HG03575 (cell line): Measurements from ENCODE around the gene CREB3.

Experiments
- ATAC-seq: cut with Tn5 transposase; IDR thresholded peaks from one replicate; pipeline ENCODE4 v1.9.1; 2021; ENCODE audit not compliant: unreplicated experiment, insufficient number of reproducible peaks, low FRiP score; ENCODE audit errors: extremely low read depth

The CREB3 gene, protein sequence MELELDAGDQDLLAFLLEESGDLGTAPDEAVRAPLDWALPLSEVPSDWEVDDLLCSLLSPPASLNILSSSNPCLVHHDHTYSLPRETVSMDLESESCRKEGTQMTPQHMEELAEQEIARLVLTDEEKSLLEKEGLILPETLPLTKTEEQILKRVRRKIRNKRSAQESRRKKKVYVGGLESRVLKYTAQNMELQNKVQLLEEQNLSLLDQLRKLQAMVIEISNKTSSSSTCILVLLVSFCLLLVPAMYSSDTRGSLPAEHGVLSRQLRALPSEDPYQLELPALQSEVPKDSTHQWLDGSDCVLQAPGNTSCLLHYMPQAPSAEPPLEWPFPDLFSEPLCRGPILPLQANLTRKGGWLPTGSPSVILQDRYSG

DNA sequence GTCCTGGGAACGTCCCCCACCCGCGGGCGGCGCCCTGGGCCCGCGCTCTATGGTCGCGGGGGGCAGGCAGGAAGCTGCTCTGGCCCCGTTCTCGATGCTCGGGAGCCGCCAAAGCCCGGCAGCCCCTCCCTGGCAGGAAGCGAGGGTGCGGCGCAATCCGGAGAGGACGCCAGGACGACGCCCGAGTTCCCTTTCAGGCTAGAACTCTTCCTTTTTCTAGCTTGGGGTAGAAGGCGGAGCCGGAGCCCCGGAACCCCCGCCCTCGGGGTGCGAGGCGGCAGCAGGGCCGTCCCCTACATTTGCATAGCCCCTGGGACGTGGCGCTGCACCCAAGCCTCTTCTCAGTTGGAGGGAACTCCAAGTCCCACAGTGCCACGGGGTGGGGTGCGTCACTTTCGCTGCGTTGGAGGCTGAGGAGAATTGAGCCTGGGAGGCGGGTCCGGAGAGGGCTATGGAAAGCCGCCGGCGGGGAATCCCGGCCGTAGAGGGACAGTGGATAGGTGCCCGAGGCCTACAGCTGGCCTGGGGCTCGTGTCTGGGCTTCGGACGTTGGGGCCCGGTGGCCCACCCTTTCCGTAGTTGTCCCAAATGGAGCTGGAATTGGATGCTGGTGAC is at the start of gene CREB3, which contains the start of gene TLN1:
Gene CREB3 (plus strand): TSS at position 482 of the 615 bp plus-strand sequence. CDS start 107 bp downstream, at position 589.
Gene TLN1 (minus strand): TSS at position 11 of the 615 bp plus-strand sequence. CDS start 6,501 bp downstream, outside the sequence.
- ATAC-seq: peak; percentile 55

DNA sequence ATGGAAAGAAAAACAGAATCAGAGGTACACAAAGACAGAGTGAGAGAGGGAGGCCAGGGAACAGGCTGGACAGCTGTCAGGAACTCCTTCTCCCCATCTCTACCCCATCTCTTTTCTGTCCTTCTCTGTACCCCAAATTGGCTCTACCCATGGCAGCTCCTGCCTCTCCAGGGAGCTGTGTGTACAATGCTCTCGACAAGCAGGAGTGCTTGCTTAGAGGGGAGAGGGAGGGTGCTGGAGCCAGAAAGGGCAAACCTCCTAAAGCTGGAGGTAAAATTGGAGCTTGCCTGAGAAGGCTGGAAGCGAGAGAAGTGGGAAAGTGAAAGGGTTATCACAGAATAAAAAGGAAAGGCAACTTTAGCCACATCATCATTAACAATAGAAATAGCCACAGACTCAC is 49.1 kb upstream of the CREB3 start:
- ATAC-seq: no peak

DNA sequence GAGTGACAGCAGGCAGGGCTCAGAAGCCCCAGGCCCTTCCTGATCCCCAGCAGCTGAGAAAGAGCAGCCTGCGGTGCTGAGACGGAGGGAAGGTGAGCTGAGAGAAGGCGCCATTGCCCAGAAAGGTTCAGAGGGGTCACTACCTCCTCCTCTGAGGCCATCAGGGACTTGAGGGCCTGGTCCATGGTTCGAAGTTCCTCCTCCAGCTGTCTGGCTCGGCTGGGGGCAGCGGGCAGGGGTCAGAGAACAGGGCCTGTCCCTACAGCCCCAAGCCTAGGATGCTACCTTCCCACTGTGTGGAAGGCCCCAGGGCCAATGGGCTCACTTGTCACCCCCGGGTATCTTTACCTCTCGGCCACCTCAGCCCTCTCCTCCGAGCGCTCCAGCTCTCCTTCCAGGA is 47.5 kb upstream of the CREB3 start:
- no peak for ATAC-seq

DNA sequence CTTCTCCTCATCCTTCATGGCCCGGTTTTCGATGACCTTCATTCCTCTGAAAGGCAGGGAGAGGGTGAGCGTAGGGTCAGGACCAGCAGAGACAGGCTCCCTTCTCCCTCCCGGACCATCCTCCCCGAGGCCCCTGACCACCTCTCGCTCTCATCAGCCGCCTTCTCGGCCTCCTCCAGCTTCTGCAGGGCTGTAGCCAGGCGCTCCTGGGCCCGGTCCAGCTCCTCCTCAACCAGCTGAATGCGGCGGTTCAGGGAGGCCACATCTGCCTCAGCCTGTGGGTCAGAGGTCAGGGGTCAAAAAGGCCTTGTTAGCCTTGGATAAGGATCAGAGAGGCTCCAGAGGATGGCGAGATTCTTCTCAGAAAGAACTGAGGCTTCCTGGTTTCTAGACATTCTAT is 47.0 kb upstream of the CREB3 start:
- ATAC-seq: no peak

DNA sequence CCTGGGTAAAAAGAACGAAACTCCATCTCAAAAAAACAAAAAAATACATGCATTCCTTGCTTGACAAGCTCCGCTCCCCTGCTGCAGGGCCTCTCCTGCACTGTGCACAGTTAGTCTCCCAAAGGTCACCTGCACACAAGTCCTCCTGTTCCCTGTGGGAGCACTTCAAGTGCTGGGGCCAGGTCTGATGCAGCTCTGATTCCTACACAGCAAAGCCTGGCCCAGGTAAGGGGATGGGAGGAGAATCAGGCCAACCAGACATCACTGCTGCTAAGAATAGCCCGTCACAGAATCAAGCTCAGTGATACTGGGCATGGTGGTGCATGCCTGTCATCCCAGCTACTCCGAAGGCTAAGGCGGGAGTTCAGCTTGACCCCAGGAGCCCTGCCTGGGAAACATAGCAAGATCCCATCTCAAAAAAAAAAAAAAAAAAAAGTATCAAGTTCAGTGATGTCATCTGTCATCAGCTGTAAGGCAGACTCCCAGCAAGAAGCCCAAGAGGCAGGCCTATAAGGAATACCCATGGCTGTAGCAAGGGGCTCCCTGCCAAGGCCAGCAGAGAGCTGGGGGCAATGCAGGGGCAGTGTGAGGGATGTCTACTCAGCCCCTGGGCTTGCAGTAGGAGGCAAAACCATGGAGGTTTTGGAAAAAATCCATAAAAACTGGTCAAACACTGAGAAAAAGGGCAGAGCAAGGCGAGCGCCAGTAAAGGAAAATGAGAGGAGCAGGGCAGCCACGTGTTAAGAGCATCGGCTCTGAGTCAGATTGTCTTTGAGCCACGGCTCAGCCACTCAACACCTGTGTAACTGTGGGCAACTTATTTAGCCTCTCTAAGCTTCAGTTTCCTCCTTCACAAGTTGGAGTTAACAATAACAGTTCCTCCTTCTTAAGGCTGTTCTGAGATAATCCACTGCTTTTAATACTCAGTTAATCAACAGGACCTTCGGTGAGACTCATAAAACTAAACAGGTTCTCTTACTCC is 46.0 kb upstream of the CREB3 start:
- no peak for ATAC-seq

DNA sequence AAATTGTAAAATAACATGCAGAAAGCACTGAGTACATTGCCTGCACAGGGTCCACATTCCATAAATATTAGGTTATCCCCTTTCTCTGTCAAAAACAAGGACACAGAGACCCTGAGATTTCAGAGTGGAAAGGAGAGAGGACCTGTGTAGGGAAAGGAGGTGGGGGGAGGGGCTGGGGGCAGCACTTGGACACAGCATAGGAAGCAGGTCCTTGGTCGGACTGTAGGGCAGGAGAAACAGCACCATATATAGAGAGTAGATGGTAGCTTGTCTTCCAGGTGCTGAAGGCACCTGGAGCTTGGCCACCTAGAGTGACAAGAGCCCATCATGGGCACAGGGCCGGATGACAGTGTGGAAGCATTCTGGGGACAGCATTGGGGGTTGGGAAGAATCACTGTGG is 45.2 kb upstream of the CREB3 start:
- no peak for ATAC-seq

DNA sequence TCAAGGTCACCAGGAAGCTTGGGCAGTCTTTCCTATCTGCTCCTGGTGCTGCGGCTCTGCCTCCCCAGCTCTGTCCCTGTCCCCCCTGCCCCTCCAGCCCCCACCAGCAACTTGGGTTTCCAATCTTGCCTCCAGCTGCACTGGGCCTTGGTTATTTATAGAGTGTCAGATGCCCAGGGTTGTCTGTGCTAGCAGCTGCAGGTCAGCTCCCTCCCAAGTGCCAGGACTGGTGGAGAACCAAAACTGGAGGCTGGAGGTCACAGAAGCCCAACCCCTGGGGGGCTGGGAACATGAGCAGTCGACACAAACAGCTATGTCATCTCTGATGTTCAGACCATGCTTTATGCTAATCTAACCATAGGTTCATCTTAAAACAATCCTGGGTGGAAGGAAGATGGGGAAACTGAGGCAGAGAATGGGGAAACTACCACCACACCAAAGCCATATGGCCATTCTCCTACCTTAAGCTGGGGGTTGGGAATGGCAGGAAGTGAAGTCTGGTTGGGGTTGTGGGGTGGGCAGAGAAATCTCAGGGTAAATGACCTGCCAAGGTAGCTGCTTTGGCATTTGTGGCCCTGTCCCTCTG is 44.4 kb upstream of the CREB3 start:
- ATAC-seq: no peak

DNA sequence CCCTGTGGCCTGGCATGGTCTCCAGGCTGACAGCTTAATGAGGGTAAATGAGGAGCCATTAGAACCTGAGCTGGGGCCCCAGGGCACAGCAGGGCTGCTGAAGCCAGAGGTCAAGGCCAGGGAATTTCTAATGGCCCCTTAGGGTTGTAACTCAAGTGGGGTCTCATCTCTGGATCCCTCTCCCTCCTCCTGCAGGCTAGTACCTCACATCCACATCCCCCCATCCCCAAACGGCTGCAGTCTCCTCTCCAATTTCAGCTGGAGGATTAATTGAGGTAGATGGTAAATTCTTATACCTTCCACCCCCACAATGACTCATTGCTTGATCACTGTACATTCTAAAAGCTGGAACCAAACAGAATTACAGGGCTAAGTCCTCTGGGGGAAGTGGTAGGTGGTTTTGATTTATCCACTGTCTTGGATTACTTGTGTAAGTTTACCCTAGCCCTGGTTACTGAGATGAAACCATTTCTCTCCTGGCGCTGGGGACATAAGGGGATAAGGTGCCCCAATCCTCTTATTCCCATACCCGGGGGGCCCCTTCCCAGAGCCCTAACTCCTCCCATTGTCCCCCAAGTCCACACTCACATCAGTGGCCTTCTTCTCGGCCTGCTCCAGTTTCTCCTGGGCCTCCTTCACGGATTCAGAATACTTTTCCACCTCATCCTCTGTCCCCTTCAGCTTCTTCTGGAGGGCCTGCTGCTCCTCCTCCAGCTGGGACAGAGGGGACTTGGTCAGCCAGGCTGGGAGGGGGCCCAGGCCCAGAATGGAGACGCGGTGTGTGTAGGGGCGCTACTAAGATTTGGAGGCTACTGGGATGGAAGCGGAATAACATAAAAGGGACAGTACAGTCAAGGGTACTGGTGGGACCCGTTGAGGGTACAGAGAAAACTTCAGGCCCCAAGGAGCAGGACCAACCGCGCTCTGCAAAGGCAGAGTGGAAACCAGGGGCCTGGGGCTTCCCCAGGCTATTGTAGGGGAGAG is 43.6 kb upstream of the CREB3 start:
- no peak for ATAC-seq

DNA sequence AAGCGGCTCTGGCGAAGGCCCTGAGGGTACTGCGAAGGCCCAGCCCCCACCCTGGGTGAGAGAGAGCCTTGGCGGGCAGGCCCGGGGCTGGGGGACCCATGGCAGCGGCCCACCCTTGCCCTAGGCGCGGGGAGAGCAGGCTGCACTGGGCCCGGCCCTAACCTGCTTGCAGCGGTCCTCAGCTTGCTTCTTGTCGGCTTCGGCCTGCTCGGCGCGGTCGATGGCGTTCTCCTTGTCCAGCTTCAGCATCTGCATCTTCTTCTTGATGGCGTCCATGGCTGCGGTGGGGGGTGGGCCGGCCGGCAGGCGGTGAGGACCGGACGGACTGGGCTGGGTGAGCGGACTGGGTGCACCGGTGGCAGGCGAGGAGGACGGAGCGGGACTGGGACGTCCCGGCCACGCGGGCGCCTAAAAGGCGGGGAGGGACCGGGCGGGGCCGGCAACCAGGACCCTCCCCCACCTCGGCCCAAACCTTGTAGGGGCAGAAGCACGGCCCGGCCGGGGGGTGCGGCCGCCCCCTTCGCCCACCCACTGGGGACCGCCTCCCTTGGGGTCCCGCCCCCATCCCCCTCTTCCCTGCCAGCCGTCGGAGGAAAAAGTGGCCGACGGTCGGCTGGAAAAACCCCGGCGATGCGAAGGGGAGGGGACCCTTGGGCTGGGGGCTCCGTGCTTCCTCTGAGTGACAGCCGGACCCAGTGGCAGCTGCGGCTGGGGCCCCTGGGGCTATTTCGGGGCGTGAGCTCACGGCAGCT is 42.7 kb upstream of the CREB3 start, which contains the start of gene TPM2:
Gene TPM2 (minus strand): TSS at position 384 of the 752 bp plus-strand sequence. CDS start 108 bp downstream, at position 276.
- ATAC-seq: no peak

DNA sequence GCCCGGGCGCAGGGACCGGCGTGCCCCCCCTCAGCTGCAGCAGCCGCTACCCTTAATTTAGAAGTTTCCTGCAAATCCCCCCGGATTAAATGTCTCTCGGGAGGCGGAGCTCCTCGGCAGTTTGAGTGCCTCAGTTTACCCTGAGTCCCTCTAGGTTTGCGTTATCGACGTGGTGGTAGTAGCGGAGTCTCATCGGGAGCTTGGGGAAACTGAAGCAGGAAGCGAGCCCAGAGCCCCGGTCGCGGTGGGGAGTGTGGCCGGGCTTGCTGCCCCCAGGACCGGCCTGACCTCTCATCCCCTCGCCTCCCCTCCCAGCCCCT is 42.2 kb upstream of the CREB3 start:
- ATAC-seq: no peak

DNA sequence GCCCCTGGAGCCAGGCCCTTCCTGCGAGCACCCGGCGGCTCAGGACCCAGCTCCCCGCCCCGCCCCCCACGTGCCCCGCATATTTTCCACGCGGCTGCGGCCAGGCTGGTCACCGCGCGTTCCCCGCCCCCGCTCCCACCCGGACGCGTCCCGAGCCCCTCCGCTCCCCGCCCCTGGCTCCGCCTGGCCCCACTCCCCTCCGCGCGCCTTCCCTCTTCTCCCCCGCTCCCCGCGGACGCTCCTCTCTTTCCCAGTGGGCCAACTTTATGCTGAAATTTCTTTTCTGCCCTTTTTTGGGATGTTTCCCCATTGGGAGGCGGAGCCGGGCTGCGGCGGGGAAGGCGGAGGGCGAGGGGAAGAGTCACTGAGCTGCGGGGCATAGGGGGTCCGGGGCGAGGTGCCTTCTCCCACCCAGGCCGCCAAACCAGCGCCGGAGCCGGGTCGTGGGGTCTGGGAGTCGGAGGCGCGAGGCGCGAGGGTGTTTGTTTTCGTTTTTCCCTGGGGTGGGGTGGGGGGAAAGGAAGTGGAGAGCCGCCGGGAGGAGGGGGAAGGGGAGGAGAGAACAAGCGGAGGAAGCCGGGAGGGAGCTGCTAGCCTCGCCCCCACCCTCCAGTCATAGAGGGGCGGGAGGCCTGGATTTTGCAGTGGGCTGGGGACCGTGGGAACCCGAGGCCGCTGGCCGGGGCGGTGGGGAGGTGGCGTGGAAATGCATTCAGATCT is 41.7 kb upstream of the CREB3 start:
- ATAC-seq: no peak

DNA sequence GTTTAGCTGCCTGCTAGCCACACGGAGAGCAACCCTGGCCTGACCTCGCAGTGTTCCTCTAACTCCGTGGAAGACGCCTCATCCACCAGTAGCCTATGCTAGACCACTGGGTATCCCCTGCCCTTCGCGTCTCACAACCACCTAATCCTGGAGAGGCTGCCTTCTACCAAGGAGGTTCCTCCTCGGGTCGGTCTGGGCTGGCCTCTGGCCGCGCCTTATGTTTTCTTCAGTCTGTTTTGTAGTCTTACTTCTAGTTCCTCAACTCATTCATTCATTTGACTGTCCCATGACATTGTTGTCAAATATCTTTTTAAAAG is 41.2 kb upstream of the CREB3 start:
- ATAC-seq: no peak

DNA sequence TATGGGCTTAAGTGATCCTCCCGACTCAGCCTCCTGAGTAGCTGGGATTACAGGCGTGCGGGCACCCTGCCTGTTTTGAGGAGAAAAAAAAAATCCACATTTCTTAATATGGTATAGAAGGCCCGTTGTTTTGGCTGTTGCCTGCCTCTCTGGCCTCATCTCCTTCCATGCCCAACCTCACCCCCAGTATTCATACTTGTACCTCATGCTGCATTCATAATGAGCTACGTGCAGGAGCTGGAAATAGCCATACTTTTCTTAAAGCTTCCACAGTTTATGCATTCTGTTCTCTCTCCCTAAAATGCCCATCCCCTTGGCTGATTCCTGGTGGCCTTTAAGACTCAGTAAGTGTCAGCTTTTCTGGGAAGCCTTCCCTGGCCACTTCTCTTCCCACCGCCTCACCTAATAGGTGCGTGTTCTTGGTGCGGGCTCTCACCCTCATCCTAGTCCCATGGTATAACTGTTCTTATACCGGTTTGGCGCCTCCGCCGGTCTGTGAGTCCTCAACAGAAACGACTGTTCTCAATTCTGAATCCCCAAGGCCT is 40.6 kb upstream of the CREB3 start:
- ATAC-seq: no peak

DNA sequence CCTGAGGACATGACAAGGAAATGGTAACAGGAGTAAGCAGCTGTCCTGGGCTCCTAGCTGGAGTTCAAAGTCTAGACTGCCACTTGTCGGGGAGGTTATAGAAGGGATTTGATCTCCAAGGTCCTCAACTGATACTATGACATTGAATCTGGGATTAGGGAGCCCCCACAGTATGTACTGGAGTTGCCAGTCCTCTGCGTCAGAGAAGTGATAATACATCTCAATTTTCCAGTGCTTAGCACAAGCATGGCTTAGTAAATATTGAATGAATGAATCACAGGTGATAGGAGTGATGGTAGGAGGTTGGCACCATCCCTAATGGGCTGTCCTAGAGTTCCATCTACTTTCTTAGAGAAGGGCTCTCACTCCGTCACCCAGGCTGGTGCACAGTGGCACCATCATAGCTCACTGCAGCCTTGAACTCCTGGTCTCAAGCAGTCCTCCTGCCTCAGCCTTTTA is 36.5 kb upstream of the CREB3 start:
- ATAC-seq: no peak

DNA sequence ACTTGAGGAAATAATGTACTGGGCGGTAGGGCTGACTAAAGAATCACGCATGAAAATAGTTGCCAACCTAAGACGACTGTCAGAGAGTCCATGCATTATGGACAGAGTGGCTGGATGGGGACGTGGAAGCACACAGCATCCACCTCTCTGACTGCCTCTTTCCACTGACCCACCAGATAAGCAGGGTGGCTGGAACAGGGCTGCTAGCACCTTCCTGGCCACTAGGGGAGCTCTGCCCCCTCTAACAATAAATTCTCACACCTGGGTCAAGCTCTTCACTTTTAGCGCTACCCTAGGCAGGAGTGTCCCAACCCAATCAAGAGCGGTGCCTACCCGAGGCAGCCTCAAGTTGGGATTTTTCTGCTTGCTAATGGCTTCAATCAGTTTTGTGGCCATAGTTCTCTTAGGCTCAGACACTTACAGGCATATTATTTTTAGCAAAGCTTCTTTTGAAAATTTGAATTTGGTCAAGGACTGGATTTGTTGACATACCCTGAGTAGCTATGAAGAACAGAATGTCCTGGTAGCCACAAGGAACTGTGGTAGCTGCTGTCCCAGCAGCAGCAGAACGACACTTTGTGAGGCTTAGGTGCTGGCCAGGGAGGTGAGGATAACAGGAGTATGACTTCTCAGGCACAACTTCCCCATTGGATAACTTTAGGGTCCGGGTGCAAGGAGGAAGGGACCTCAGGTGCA is 35.8 kb upstream of the CREB3 start:
- no peak for ATAC-seq

DNA sequence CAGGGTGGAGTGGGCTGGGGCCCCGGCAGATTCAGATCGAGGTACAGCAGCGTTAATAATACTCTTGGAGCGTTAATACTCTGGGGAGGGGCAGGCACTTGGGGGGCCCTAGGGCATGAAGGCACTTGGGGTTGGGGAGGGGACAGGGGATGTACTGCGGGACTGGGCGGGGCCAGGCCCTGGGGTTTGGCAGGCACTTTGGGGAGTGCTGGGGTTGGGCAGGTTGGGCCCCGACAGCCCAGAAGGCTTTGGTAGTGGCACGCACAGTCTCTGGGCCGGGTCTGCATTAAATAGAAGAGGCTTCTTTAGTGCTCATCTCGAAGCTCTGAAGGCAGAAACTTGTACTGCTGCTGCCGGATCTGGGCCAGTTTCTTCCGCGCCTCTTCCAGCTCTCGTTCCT is 35.0 kb upstream of the CREB3 start:
- no peak for ATAC-seq
